NB4 (cell line): Measurements from ENCODE around the gene MSI2.

ENCODE experiments used
- DNase-seq: peaks from one replicate; pipeline ENCODE4 v3.0.0; 2010; ENCODE audit warnings: low read depth
- H3K4me3 ChIP-seq: one replicate; pipeline ENCODE4 v1.5.1; 2011; ENCODE audit warnings: mild to moderate bottlenecking, low read depth, low read length, moderate library complexity
- MYC ChIP-seq: IDR thresholded peaks from 2 replicates; pipeline ENCODE4 v1.6.1; 2011; ENCODE audit warnings: low read depth, low read length
- POLR2A ChIP-seq: IDR thresholded peaks from 2 replicates; pipeline ENCODE4 v1.6.1; 2011; ENCODE audit warnings: mild to moderate bottlenecking; ENCODE audit not compliant: insufficient read length; ENCODE audit errors: extremely low read depth
- TF ChIP-seq, protein P1 (sequence below): IDR thresholded peaks from 2 replicates; pipeline ENCODE4 v1.6.1; 2011; ENCODE audit warnings: low read depth, low read length
- TF ChIP-seq, protein P2 (sequence below): IDR thresholded peaks from one replicate; pipeline ENCODE4 v1.5.1; 2012; ENCODE audit warnings: low read depth, low read length

The MSI2 gene

DNA sequence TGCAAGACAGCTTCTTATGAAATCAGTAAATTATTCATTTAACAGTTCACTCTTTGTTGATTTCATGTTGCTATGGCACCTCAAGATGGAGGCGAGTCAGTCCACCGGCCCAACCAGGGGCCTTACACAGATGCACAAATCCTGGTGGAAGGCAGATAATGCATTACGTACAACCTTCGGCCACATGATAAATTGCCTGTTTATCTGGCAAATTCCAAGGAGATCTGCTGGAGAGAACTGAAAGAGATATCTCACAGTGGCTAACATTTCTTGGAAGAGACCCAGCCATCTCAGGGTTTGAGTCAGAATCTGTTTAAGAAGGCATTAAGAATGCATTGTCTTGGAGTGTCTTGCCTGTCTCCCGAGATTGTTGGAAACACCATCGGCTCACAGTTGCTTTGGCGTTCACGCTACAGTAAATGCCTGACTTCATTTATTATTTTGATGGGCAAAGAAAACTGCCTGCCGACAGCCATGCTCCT lies 225.6 kb downstream of the MSI2 start:
- TF ChIP-seq, protein P1, sequence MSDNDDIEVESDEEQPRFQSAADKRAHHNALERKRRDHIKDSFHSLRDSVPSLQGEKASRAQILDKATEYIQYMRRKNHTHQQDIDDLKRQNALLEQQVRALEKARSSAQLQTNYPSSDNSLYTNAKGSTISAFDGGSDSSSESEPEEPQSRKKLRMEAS = no peak
- TF ChIP-seq, protein P2, sequence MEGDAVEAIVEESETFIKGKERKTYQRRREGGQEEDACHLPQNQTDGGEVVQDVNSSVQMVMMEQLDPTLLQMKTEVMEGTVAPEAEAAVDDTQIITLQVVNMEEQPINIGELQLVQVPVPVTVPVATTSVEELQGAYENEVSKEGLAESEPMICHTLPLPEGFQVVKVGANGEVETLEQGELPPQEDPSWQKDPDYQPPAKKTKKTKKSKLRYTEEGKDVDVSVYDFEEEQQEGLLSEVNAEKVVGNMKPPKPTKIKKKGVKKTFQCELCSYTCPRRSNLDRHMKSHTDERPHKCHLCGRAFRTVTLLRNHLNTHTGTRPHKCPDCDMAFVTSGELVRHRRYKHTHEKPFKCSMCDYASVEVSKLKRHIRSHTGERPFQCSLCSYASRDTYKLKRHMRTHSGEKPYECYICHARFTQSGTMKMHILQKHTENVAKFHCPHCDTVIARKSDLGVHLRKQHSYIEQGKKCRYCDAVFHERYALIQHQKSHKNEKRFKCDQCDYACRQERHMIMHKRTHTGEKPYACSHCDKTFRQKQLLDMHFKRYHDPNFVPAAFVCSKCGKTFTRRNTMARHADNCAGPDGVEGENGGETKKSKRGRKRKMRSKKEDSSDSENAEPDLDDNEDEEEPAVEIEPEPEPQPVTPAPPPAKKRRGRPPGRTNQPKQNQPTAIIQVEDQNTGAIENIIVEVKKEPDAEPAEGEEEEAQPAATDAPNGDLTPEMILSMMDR = no peak
- TF ChIP-seq POLR2A (no peak), MYC (no peak)
- DNase-seq = no peak
- no peak overlapping the region for H3K4me3 ChIP-seq

DNA sequence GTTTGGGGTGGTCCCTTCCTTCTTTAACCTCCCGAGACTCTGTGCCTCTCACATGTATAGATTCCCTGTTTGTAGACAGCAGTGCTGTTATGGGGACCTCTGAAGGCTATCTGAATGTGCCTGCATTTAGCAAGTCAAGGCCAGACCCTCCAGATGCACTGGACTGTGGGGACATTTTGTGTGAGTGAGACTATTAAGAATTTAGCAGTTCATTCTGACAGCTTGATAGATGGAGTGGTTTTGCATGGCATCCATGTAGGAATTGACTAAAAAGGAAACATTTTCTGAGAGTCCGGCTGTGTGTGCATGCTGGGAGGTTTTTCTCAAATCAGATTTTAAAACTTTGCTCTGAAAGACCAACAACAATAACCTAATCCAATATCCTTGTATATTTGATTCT lies 226.3 kb downstream of the MSI2 start:
- TF ChIP-seq POLR2A = no peak
- no peak for TF ChIP-seq MYC
- TF ChIP-seq, protein P2 = no peak
- TF ChIP-seq, protein P1 = no peak
- H3K4me3 ChIP-seq = no peak overlapping the region
- no peak for DNase-seq

DNA sequence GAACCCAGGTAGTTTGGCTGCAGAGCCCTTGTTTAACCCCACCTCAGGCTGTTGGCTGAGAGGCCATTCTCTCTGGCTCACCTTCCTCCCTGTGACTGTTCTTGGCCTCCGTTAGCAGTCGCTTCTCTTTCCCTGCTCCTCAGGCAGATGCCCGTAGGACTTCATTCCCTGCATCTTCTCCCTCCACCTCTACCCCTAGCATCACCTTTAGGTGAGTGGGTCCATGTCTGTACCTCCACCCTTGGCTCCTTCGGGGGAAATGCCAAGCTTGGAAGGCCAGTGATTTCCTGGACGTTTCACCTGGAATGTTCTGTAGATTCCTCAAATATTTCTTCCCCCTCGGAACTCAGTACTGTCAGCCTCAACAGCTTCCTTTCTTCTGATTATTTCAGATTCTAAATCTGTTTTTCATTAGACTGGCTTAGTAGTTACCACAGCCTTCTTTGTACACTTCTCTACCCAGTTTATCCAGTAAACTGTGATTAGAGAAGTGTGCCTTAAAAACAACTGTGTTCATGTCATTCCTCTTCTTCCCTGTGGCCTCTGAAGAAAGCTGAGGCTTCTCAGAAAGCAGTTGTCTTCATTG lies 227.9 kb downstream of the MSI2 start:
- no peak for TF ChIP-seq POLR2A
- TF ChIP-seq MYC = no peak
- TF ChIP-seq, protein P1 = no peak
- TF ChIP-seq, protein P2 = no peak
- no peak overlapping the region for H3K4me3 ChIP-seq
- DNase-seq = no peak

DNA sequence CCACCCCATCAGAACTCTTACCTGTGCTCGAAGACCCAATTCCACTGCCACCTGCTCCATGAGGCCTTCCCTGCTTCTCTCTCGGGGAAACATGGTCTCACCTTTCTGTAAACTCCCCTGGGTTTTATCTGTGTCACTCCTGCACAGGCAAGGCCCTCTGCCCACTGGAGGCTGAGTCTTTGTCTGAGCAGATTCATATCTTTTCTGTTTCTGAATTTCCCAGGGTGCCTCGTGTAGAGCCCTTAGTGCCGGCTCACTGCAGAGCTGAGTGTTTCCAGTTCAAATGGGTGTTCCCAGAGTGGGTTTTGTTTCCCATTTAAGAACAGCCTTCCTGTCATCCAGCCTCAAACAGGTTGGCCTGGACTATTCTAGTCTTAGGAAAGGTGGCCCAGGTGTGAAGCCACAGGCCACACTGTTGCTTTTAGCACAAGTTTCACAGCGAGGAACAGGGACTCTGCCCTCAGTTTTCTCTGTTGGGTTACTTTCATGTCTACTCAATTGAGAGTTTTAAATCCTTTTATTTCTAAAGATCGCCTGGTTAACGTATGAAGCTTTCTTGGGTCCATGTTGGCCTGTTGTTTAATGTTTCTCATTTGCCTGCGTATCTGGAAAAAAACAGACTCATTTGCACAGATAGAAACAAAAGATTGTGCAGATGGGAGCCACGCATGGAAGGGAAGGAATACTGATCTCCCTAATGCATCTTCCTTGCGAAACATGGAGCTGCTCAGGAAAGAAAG lies 228.7 kb downstream of the MSI2 start:
- TF ChIP-seq POLR2A = no peak
- TF ChIP-seq, protein P1 = no peak
- TF ChIP-seq MYC = no peak
- TF ChIP-seq, protein P2 = no peak
- no peak for DNase-seq
- no peak overlapping the region for H3K4me3 ChIP-seq

DNA sequence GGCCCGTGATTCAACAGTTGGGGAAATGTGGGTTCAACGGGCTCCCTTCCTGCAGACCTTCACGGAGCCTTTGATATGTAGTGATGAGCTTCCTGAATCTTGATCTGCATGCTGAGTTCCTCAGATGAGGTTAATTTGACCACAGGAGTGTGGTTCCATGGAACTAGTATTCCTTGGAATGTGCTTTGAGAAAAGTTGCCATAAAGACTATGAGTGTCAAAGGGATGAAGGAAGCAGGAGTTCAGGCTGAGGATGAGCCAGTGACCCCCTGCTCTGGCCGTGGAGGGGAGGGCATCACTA lies 229.2 kb downstream of the MSI2 start:
- H3K4me3 ChIP-seq = no peak overlapping the region
- TF ChIP-seq POLR2A (no peak), MYC (no peak)
- TF ChIP-seq, protein P2 = no peak
- no peak for DNase-seq
